ENCODE results near the gene ARHGAP15.

Gene ARHGAP15

DNA sequence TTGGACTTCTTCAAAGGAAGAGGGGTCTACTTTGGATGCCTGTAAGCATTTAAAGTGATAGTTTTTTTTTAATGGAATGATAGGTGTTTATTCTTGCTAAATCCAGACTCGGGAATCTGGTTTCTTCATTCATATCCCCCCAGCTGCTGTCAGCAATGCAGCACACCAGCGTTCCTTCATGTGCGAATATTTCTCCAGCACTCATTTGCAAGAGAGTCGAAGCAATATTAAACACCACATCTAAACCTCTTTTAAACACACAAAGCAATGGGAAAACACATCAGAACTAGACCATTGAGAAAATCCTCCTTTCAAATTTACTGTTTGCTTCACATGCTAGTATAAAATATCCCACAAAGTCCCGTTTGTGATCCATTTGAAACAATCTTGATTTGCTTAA is 563.7 kb downstream of the ARHGAP15 start:
- Histone ChIP-seq H3K4me3 (IDR thresholded peaks at IDR 0.05; ENCODE audit: insufficient read depth, low read depth, low read length) (no peak overlapping the region), H3K4me2 (no peak overlapping the region), H3K9ac (no peak overlapping the region), H3K36me3 (ENCODE audit: insufficient read depth) (no peaks in the 10 kb centered on the region), H3K27ac (no peak overlapping the region), H2AFZ (ENCODE audit: low read depth) (no peak overlapping the region), H4K20me1 (ENCODE audit: insufficient read depth) (no peaks in the 10 kb centered on the region), H3K27me3 (ENCODE audit: insufficient read depth, low read depth) (no peaks in the 10 kb centered on the region), H3K4me1 (ENCODE audit: low read depth, poor library complexity, severe bottlenecking) (no peaks in the 10 kb centered on the region), H3K79me2 (ENCODE audit: insufficient read depth, low read depth) (no peaks in the 10 kb centered on the region)
- TF ChIP-seq, protein P1, sequence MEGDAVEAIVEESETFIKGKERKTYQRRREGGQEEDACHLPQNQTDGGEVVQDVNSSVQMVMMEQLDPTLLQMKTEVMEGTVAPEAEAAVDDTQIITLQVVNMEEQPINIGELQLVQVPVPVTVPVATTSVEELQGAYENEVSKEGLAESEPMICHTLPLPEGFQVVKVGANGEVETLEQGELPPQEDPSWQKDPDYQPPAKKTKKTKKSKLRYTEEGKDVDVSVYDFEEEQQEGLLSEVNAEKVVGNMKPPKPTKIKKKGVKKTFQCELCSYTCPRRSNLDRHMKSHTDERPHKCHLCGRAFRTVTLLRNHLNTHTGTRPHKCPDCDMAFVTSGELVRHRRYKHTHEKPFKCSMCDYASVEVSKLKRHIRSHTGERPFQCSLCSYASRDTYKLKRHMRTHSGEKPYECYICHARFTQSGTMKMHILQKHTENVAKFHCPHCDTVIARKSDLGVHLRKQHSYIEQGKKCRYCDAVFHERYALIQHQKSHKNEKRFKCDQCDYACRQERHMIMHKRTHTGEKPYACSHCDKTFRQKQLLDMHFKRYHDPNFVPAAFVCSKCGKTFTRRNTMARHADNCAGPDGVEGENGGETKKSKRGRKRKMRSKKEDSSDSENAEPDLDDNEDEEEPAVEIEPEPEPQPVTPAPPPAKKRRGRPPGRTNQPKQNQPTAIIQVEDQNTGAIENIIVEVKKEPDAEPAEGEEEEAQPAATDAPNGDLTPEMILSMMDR (conservative IDR thresholded peaks at IDR 0.05; ENCODE audit: low read depth, low read length): no peak

DNA sequence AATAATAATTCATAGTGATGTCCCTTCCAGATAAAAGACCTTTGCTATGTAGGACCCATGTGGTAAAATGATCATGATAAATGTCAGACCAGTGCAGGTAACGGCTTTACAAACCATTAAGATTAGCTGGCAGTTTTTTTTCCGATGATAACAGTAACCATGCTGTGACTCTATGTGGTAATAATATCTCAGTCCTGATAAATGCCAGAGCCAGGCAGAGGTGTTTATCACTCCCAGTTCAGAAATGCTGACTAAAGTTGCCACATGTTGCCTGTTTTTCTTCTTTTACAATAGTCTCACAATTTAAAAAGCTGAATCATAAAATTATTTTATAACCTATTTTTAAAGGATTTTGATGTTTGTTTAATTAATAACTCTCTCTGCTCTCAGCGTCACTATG is 565.1 kb downstream of the ARHGAP15 start:
- Histone ChIP-seq H3K4me2 (no peak overlapping the region), H2AFZ (ENCODE audit: low read depth) (no peak overlapping the region), H3K36me3 (ENCODE audit: insufficient read depth) (no peaks in the 10 kb centered on the region), H3K27me3 (ENCODE audit: insufficient read depth, low read depth) (no peaks in the 10 kb centered on the region), H3K79me2 (ENCODE audit: insufficient read depth, low read depth) (no peaks in the 10 kb centered on the region), H3K4me1 (ENCODE audit: low read depth, poor library complexity, severe bottlenecking) (no peaks in the 10 kb centered on the region), H3K4me3 (IDR thresholded peaks at IDR 0.05; ENCODE audit: insufficient read depth, low read depth, low read length) (no peak overlapping the region), H3K27ac (no peak overlapping the region), H3K9ac (no peak overlapping the region), H4K20me1 (ENCODE audit: insufficient read depth) (no peaks in the 10 kb centered on the region)
- TF ChIP-seq, protein P1 (conservative IDR thresholded peaks at IDR 0.05; ENCODE audit: low read depth, low read length): no peak

- Histone ChIP-seq H4K20me1 (ENCODE audit: insufficient read depth) (no peaks in the 10 kb centered on the region), H3K36me3 (ENCODE audit: insufficient read depth) (no peaks in the 10 kb centered on the region)
These were observed 567.4 kb downstream of the ARHGAP15 start for GRCh38 chr2:143696651-143697050.

GRCh38 chr2:143697744-143698143 is 568.5 kb downstream of the ARHGAP15 start:
- H3K9ac ChIP-seq: no peak overlapping the region
- H2AFZ ChIP-seq (ENCODE audit: low read depth): no peak overlapping the region
- H3K36me3 ChIP-seq (ENCODE audit: insufficient read depth): no peaks in the 10 kb centered on the region
- no peaks in the 10 kb centered on the region for H3K79me2 ChIP-seq (ENCODE audit: insufficient read depth, low read depth)
- no peaks in the 10 kb centered on the region for H3K27me3 ChIP-seq (ENCODE audit: insufficient read depth, low read depth)
- TF ChIP-seq, protein P1 (conservative IDR thresholded peaks at IDR 0.05; ENCODE audit: low read depth, low read length): no peak
- no peaks in the 10 kb centered on the region for H4K20me1 ChIP-seq (ENCODE audit: insufficient read depth)
- H3K4me1 ChIP-seq (ENCODE audit: low read depth, poor library complexity, severe bottlenecking): no peaks in the 10 kb centered on the region
- H3K4me3 ChIP-seq (IDR thresholded peaks at IDR 0.05; ENCODE audit: insufficient read depth, low read depth, low read length): no peak overlapping the region
- H3K27ac ChIP-seq: no peak overlapping the region
- no peak overlapping the region for H3K4me2 ChIP-seq

More at GRCh38 chr2:143696651-143697050, 567.4 kb downstream of the ARHGAP15 start:
- Histone ChIP-seq H3K79me2 (ENCODE audit: insufficient read depth, low read depth) (no peaks in the 10 kb centered on the region), H3K9ac (no peak overlapping the region), H3K4me3 (IDR thresholded peaks at IDR 0.05; ENCODE audit: insufficient read depth, low read depth, low read length) (no peak overlapping the region), H3K27ac (no peak overlapping the region), H2AFZ (ENCODE audit: low read depth) (no peak overlapping the region), H3K4me2 (no peak overlapping the region), H3K4me1 (ENCODE audit: low read depth, poor library complexity, severe bottlenecking) (no peaks in the 10 kb centered on the region), H3K27me3 (ENCODE audit: insufficient read depth, low read depth) (no peaks in the 10 kb centered on the region)
- TF ChIP-seq, protein P1 (conservative IDR thresholded peaks at IDR 0.05; ENCODE audit: low read depth, low read length): no peak

All from KMS-11 (cell line).